Brain microvascular endothelial cell (primary cell): Measurements from ENCODE around the gene WFDC10B.
A peak's percentile ranks its signal among the peaks of the same experiment; 100 is the strongest.
"Not testable (repeated sequence)": the region's sequence is repeated elsewhere in the genome, so short reads cannot be mapped to it uniquely, and the experiment has no call there.

Source experiments
- DNase-seq: peaks from one replicate; pipeline ENCODE4 v3.0.0-alpha.2; 2020
- H3K27ac ChIP-seq: fragments of 250-450 bp; sonication (Bioruptor Pico); 2 replicates; pipeline ENCODE4 v1.5.1; 2020; ENCODE audit warnings: mild to moderate bottlenecking, moderate library complexity
- H3K27me3 ChIP-seq: fragments of 250-450 bp; sonication (Bioruptor Pico); replicated peaks from 2 replicates; pipeline ENCODE4 v1.5.1; 2020; ENCODE audit warnings: mild to moderate bottlenecking
- H3K36me3 ChIP-seq: fragments of 250-450 bp; sonication (Bioruptor Pico); replicated peaks from 2 replicates; pipeline ENCODE4 v1.5.1; 2020; ENCODE audit warnings: mild to moderate bottlenecking
- H3K4me3 ChIP-seq: 2 replicates; pipeline ENCODE4 v1.5.1; 2011; ENCODE audit warnings: low read depth, mild to moderate bottlenecking, control low read depth, low read length, moderate library complexity
- CTCF ChIP-seq: IDR thresholded peaks from 2 replicates; pipeline ENCODE4 v1.5.1; 2011; ENCODE audit warnings: low read depth, mild to moderate bottlenecking, moderate library complexity, low read length, control low read depth, inconsistent platforms; ENCODE audit errors: missing control alignments
- in situ Hi-C: cut with HindIII; loops from 2 replicates; pipeline ENCODE4 v1.10.0; 2017; ENCODE audit warnings: low sequenced_read_pairs, low pct_ligation_motif_present

Gene WFDC10B

GRCh38 chr20:45701873-45702272 lies 2.9 kb downstream of the WFDC10B start, which contains the start of gene WFDC13:
WFDC13 (plus strand) TSS chr20:45702038; CDS start chr20:45702124, 86 bp downstream.
- no peaks in the 10 kb centered on the region for H3K27me3 ChIP-seq
- H3K4me3 ChIP-seq: no peak within 1 kb of the TSS
- TF ChIP-seq CTCF: no peak
- no peaks in the 10 kb centered on the region for H3K36me3 ChIP-seq
- no peak for DNase-seq
- H3K27ac ChIP-seq: no peak within 1 kb of the TSS
- in situ Hi-C loops: no loop called here

GRCh38 chr20:45701104-45701503 lies 3.7 kb downstream of the WFDC10B start:
- no peak for TF ChIP-seq CTCF
- Histone ChIP-seq H3K4me3 (no peak overlapping the region), H3K27me3 (no peaks in the 10 kb centered on the region), H3K36me3 (no peaks in the 10 kb centered on the region), H3K27ac (no peak overlapping the region)
- in situ Hi-C loops: no loop called here
- DNase-seq: no peak

GRCh38 chr20:45695496-45695895 lies 9.3 kb downstream of the WFDC10B start:
- no peak overlapping the region for H3K4me3 ChIP-seq
- TF ChIP-seq CTCF: no peak
- no peaks in the 10 kb centered on the region for H3K36me3 ChIP-seq
- DNase-seq: no peak
- H3K27me3 ChIP-seq: no peaks in the 10 kb centered on the region
- in situ Hi-C loops: no loop called here
- H3K27ac ChIP-seq: no peak overlapping the region

- in situ Hi-C loops, H3K27ac ChIP-seq, H3K4me3 ChIP-seq: not testable (repeated sequence)
Observed at GRCh38 chr20:45693346-45693745, 11.5 kb downstream of the WFDC10B start.

GRCh38 chr20:45685896-45686295 lies 18.9 kb downstream of the WFDC10B start:
- Histone ChIP-seq H3K27ac (no peak overlapping the region), H3K27me3 (no peaks in the 10 kb centered on the region), H3K4me3 (no peak overlapping the region), H3K36me3 (no peaks in the 10 kb centered on the region)
- DNase-seq: peak; percentile 3
- in situ Hi-C loops: no loop called here
- peak; percentile 40 for TF ChIP-seq CTCF

More at GRCh38 chr20:45693346-45693745, 11.5 kb downstream of the WFDC10B start:
- not testable (repeated sequence) for H3K27me3 ChIP-seq, H3K36me3 ChIP-seq, DNase-seq

- in situ Hi-C loops: no loop called here
- no peak for DNase-seq
- TF ChIP-seq CTCF: no peak
- Histone ChIP-seq H3K27ac (no peak overlapping the region), H3K4me3 (no peak overlapping the region), H3K27me3 (no peaks in the 10 kb centered on the region), H3K36me3 (no peaks in the 10 kb centered on the region)
Observed at GRCh38 chr20:45679650-45680049, 25.2 kb downstream of the WFDC10B start.
